ENCODE data around the gene CABP7.

CABP7 gene

DNA sequence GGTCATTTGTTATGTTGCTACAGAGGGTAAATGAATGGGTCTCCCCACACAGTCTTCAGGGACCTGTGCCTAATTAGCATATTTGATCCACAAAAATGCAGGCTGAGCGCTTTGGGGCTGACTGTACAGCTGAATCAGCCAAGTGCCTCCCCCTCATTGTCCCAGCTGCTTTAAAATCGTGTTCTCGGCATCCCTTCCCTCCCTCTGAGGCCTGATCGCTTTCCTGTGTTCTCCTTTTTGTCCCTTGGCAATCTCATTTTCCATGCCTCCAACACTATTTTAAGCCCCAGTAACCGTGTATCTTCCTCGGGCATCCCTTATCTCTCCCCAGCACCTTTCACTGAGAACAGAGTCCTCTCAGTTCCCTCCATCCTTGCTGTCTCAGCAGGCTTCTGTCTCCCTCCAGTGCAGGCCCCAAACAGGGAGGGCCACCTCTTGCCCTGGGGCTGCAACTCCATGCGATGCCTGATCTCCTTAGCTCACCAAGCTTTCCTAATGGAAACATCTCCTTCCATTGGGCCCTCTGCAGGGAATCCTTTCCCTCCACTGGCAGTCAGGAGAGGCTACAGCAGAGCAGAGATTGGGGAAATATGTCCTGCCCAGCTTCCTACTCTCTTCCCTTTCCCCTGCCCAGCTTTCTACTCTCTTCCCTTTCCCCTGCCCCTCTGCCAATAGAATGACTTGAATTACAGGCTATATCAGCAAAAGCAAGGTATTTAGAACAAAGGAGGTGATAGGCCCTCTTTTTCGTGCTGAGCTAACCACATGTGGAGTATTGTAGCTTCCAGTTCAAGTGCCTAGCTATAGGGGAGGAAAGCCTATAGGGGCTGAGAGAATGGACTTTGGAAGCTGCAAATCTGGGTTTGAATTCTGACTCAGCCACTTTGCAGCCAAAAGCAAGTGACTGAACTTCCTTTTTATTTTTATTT, 61.2 kb downstream of the CABP7 start:
- DNase-seq, result peak; percentile 13
